GM20431 (cell line): ENCODE measurements around the gene RNF113A.
"Not testable (repeated sequence)": the region's sequence is repeated elsewhere in the genome, so short reads cannot be mapped to it uniquely, and the experiment has no call there.

Experiments
- in situ Hi-C: fragments of 300-500 bp; cut with MseI, MboI; formaldehyde crosslinking; loops from one replicate; pipeline ENCODE4 v1.15.0; 2020; ENCODE audit warnings: low sequenced_read_pairs; ENCODE audit not compliant: unreplicated experiment

RNF113A gene

DNA sequence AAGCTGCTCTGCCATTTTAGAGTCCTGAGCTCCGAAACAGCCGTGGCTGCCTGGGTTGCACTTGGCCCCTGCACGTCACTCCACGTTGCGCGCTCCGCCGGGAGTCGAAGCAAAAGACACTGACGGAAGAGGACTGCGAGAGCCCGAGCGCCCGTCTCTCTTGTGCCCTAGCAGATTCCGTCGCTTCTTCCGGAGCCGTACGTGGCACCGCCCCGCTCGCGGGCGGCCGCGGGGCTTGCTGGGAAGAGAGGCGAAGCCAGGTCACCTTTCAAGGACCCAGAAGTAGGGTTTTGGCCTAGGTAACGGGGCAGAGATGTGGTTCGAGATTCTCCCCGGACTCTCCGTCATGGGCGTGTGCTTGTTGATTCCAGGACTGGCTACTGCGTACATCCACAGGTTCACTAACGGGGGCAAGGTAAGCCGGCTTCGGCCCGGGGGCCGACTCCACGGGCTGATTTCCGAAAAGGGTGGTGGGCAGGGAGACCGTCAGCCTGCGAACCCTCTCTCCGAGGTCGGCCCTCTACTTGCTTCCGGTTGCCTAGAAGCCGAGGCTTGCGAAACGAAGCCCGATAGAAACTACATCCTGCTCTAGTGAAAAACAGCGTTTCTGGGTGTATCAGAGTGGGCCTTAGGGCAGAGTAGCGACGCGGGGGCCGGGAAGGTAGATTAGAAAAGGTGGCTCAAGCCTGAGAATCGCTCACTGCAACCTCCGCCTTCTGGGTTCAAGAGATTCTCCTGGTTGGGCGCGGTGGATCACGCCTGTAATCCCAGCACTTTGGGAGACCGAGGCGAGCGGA lies at the start of gene RNF113A, which contains the start of gene NDUFA1:
Gene RNF113A, minus strand, starts transcription at position 135 of the 797 bp plus-strand sequence. Its CDS starts 120 bp downstream, at position 15.
Gene NDUFA1, plus strand, starts transcription at position 234 of the 797 bp plus-strand sequence. Its CDS starts 80 bp downstream, at position 314.
- in situ Hi-C loops, result no loop called here

DNA sequence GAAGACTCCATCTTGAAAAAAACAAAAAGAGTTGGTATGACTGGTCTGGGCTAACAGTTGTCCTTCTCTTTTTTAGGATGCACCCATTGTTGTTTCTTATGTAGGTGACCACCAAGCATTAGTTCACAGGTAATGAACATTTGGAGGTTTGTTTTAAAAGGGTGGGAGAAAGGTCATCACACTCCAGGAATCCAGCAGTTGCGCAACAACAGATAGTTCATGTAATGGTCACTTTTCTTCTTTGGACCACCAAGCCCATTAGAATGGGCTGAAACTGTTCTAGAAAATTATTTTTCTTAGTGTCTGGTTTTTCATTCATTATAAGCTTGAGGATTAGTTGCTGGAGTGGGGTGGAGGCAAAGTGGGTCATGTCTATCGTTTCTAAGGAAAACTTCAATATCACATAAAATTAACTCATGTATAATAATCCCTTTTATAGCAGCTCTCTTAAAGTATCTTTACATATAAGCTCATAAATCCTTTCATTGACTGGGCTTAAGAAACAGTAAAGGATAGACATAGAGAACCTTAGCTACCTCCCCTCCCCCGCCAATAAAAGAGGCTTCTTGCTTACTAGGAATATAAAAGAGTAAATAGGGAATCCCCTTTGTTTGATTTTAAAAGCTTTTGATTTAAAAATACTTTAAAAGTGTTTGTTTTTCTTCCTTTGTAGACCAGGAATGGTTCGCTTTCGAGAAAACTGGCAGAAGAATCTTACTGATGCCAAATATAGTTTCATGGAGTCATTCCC lies 48.5 kb upstream of the RNF113A start:
- in situ Hi-C loops, result no loop called here

DNA sequence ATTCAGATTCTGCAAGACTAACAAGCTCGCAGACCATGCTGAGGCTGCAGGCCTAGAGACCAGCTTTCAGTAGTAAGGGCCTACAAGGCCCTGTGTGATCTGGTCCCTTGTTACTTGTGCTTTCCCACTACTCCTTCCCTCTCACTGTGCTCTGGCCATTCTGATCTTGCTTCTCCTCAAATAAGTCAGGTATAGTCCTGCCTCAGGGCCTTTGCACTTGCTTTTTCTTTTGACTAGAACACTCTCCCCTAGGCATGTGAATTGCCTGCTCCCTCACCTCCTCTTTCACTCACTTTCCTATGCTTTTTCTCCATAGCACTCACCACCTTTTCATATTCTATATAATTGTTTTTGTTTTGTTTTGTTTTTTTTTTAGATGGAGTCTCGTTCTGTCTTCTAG lies 46.3 kb upstream of the RNF113A start:
- in situ Hi-C loops, result no loop called here

DNA sequence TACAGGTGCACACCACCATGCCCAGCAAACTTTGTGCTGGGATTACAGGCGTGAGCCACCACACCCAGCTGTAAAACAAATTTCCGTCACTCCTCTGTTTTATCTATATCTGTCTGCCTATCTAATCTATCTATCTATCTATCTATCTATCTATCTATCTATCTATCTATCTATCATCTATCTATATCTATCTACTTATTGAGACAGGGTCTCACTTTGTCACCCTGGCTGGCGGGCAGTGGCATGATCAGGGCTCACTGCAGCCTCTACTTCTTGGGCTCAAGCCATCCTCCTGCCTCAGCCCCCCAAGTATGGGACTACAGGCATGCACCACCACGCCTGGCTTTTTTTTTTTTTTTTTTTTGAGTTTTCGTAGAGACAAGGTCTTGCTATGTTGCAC lies 44.8 kb upstream of the RNF113A start:
- in situ Hi-C loops, result no loop called here

DNA sequence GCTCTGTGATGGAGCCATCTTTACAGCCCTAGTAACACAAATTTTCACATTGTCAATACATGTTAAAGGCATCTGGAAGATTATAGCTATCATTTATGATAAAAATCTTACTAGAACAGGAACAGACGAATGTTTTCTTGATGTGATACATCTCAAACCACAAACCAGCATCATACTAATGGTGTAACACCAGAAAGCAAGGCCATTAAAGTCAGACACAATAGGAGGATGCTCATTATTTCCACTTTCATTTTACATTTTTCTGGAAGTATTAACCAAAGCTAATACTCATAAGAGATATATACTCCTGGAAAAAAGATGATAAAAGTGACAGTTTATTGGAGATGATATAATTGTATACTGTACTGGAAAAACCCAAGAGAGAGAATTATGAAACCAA lies 29.4 kb upstream of the RNF113A start:
- in situ Hi-C loops, result no loop called here

DNA sequence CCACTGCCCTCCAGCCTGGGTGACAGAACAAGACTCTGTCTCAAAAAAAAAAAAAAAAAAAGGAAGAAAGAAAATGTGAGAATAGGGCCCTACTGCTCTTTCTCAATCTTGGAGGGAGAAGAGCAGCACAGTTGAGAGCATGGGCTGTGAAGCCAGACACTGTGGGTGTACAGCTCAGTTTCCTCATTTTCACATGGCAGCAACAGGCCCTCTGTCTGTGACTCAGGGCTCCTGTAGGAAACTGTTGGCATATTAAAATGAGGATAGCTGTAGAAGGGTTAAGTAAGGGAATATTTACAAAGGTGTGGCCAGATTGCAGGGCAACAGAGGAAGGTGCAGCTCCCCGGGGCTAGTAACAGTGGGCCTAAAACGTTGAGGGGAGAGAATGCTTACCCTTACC lies 27.6 kb upstream of the RNF113A start:
- in situ Hi-C loops, result no loop called here

DNA sequence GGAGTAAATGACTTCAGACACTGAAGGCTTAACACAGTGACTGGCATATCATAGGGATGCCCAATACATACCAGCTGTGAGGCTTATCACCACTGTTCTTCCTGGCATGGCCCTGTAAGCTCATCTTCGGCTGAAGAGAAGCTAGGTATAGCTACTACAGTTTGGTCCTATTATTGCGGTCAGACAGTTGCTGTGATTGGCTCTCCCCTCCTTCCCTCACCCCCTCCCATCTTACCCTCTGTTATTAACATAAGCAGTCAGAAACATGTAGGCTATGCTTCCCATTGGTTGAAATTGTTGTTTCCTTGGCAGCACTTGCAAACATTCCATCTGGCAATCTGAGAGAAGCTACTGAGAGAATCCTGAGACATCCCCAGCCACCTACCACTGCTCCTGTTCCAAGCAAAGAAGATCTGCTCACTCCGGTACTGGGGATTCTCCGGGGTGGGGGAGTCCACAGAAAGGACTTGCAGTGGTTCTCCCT lies 24.4 kb upstream of the RNF113A start, which contains the start of gene AKAP14:
Gene AKAP14, plus strand, starts transcription at position 51 of the 484 bp plus-strand sequence. CDS start 7,331 bp downstream, outside the sequence.
- in situ Hi-C loops, result no loop called here

DNA sequence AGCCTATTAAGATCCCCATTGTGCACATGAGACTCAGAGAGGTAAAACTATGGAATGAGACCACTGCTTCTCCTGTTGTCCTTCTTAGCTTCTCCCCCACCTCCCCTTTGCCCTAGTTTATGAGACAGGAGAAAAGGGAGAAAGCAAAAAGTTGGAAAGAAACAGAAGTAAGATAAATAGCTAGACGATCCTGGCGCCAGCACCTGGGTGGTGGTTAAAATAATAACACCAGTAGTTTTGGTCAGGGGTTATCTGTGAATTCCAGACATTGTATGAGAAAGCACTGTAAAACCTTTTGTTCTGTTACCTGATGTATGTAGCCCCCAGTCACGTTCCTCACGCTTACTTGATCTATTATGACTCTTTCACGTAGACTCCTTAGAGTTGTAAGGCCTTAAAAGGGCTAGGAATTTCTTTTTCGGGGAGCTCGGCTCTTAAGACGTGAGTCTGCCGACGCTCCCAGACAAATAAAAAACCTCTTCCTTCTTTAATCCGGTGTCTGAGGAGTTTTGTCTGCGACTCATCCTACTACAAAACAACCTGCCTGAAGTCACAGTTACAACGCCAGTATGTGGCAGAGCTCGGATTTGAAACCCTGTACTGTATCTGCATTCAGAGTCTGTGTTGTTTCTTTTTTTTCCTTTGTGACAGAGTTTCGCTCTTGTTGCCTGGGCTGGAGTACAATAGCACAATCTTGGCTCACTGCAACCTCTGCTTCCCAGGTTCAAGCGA lies 20.6 kb upstream of the RNF113A start:
- in situ Hi-C loops, result not testable (repeated sequence)

DNA sequence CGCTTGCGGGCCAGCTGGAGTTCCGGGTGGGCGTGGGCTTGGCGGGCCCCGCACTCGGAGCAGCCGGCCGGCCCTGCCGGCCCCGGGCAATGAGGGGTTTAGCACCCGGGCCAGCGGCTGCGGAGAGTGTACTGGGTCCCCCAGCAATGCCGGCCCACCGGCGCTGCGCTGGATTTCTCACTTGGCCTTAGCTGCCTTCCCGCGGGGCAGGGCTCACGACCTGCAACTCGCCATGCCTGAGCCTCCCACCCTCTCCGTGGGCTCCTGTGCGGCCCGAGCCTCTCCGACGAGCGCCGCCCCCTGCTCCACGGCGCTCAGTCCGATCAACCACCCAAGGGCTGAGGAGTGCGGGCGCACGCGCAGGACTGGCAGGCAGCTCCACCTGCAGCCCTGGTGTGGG lies 19.1 kb upstream of the RNF113A start:
- in situ Hi-C loops, result not testable (repeated sequence)

DNA sequence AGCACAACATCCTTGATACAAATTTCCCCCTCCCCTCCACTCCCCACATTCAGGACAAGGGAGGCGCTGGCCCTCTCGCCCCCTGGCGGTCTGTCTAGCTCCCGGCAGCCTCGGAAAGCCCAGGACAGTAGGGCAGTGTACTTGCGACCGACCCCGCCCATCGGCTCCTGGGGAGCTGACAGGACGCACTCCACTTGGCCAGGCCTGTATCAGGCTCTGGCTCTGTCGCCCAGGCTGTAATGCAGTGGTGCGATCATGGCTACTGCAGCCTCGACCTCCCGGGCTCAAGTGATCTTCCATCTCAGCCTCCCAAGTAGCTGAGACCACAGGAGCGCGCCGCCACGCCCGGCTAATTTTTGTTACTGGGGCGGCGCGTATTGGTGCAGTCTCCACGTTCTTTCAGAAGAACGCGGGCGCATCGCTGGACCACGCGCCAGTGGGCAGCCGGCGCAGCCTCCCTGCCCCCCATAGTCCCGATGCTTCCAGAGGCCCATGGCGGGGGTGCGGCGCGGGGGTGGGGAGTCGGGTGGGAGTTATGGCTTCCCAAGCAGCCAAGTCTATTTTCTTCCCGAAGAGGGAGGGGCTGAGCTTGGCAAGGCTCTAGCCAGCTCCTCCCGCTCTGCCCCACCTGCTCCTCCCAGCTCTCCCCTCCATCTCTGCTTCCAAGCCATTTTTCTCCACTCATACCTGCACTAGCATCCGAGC lies 16.3 kb upstream of the RNF113A start:
- in situ Hi-C loops, result no loop called here

DNA sequence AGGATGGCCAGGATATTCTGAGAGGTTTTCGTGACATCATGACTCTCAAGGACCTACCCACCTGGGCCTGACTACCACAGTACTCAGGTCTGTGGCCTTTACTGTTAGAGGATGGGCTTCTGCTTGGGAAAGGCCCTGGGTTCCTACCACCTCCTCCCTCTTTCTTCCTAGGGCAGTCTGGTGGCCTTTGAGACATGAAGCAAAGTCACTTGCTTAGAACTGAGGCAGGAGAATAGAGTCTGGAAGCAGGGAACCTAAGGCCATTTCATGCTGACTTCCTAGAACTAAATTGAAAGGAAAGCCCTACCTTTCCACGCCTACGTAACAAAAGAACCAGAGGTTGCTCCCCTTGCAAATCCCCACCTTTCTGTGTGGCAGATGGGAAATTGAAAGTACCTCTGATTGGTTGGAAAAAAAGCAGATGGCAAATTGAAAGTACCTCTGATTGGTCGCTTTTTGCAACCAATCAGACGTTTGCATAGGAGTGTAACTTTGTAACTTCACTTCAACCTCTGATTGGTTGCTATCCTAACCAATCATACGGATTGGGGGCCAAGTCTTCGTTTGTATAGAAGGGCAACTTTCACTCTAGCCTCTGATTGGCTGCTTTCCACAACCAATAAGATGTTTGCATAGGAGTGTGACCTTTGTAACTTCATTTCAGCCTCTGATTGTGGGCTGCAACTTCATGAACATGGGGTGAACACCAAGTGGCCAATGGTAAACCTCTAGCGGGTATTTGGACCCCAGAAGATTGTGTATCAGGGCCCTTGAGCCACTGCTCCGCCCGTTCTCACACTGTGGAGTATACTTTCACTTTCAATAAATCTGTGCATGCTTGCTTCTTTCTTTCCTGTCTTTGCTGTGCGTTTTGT lies 14.3 kb upstream of the RNF113A start:
- in situ Hi-C loops, result no loop called here

DNA sequence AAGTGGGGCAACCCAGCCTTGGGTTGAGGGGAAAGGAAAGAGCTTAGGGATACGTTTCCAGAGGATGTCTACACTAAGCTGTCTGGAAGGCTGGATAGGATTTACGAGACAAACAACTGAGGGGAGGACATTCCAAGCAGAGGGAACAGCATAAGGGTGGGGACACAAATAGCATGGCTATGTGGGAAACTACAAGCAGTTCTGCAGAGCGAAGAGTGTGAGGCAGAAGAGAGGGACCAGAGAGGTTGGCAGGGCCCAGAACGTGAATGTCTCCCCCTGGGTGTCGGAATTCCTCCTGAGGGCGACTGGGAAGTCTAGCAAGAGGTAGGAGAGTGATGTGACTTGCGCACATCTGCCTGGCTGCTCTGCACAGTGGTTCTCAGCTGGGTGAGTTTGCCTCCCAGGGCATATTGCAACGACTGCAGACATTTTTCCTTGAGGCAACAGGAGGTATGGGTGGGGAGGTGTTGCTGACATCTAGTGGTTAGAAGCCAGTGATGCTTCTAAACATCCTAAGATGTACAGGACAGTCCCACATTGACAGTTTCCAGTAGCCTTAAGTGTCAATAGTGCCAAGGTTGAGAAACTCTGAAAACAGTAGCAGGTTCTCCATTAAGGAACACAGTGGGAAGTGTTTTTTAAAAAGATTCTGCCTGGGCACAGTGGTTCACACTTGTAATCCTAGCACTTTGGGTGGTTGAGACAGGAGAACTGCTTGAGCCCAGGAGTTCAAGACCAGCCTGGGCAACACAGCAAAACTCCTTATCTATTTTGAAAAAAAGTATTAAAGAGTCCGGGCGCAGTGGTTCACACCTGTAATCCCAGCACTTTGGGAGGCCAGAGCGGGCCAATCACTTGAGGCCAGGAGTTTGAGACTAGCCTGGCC lies 9.3 kb upstream of the RNF113A start:
- in situ Hi-C loops, result no loop called here

DNA sequence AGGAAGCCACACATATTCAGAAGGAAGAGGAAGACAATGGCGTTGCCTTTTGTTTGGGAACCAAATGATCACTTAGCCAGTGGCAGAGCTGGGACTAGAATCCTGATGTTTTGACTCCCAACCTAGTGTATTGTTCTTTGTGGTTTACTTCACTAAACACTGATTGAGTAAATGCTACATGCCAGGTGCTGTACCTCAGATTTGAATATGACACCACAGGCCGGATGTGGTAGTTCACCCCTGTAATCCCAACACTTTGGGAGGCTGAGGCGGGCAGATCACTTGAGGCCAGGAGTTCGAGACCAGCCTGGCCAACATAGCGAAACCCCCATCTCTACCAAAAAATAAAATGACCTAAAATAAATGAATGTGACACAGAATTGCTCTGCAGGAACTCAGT lies 8.5 kb upstream of the RNF113A start:
- in situ Hi-C loops, result no loop called here

DNA sequence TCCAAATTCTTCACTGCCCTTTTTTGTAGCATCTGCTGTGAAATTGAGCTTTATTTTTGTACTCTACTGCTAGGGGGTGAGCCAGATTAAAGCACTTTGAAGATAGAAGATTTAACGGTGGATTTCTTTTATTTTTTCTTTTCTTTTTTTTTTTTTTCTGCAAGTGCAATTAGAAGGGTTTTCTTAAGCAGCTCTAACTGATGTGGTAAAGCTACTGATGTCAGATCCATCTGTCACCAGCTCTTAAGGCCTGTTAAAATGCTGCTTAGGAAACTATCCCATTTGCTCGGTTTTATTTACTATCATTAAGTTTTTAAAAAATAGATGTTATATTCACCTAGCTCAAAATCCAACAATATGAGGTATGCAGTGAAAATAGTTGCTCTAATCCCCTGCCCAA lies 7.2 kb upstream of the RNF113A start:
- in situ Hi-C loops, result no loop called here

DNA sequence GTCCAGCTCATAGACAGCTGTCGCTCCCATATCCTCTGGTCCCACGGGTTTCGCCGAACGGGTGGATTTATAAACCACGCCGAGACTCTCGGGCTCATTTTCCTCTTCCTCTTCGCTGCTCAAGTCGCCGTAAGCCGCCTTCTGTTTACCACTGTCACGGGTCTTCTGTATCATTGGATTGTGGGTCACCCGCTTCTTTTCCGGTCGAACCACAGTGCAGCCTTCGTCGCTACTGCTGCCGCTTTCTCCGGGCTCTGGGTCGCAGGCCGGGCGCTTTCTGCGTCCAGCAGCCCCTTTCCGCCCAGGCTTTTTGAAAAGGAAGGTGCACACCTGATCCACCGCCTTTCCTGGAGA lies 311 bp downstream of the RNF113A start:
- in situ Hi-C loops, result no loop called here

DNA sequence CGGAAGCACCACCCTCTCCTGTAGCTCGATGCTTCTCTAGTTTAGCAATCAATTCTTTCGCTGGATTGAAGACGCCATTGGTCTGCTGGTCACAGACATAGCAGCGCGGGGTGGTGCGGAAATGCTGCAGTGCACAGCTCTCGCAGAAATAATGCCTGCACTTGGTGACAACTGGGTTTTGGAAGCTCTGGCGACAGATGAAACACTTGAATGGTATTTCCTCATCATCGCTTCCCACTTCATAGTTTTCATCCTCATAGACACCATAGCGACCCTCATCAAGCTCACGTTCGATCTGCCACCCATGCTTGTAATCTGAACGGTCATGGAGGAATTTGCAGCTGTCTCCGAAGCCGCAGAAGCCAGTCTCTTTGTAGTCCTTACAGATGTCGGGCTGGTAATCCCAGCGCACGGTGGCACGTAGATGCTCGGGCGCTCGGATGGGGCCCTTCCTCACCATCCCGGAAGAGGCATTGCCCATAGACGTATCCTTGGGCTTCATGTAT lies 854 bp downstream of the RNF113A start:
- in situ Hi-C loops, result no loop called here

DNA sequence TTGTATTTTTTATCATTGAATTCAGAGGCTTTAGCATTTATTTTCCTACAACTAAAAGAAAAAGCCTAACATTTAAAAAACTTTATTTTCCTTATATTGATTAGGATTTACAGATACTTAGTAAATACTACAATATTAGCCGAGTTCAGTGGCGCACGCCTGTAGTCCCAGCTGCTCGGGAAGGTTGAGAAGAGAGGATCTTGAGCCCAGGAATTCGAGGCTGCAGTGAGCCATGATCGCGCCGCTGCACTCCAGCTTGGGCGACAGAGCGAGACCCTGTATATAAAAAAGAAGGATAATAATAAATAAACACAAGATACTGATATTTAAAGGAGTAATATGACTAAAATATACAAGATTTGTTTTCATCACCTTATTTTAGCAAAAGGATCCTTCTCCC lies 18.1 kb downstream of the RNF113A start:
- in situ Hi-C loops, result no loop called here
